HCT116 (cell line): ENCODE results near the gene MMS19. TPM values are rescaled to one million over a fixed set of nuclear protein-coding genes. Genes with fewer than 3 reads are reported as not detected.

Experiments
- ATAC-seq: fragments of 200-7000 bp; cut with Tn5 transposase; 2 replicates; pipeline ENCODE4 v1.9.1; 2020; ENCODE audit warnings: mild to moderate bottlenecking, moderate library complexity
- BruUV-seq: library from RNA; stranded (reverse); fragments of 400-500 nt; replicated peaks from 2 replicates; lab custom pipeline; 2021; lab: Mats Ljungman, UMichigan
- CTCF ChIA-PET: fragments of 300-600 bp; sonication (Branson Sonifier 250); formaldehyde crosslinking; loops from one replicate; lab custom pipeline; 2021; ENCODE audit warnings: antibody characterized with exemption; lab: Charles Lee
- POLR2A ChIA-PET: fragments of 300-600, 350-600 bp; sonication (Branson Sonifier 250); formaldehyde crosslinking; loops from one replicate; lab custom pipeline; 2021; ENCODE audit warnings: antibody characterized with exemption; lab: Charles Lee
- RAD21 ChIA-PET, 2 experiments: fragments of 300-600 bp; sonication (Branson Sonifier 250); formaldehyde crosslinking; loops; one replicate each; lab custom pipeline; 2023; ENCODE audit warnings: low total read pairs in 2 of 2; ENCODE audit not compliant: uncharacterized antibody in 2 of 2, unreplicated experiment in 2 of 2, low non-redundant PET in 1 of 2; lab: Charles Lee
- DNase-seq: peaks from one replicate; pipeline ENCODE4 v3.0.0-alpha.2; 2010; ENCODE audit warnings: low read depth, low spot score
- H2AFZ ChIP-seq: fragments of 200-600 bp; shearing (Covaris generic), sonication (generic); 2 replicates; pipeline ENCODE4 v1.6.1; 2017; ENCODE audit warnings: low read depth, mixed run types, mixed read lengths, antibody characterized with exemption, low read length; ENCODE audit not compliant: poor library complexity, severe bottlenecking
- H3K27ac ChIP-seq: 2 replicates; pipeline ENCODE4 v1.5.1; 2012; ENCODE audit warnings: low read depth, low read length
- H3K27me3 ChIP-seq: fragments of 200-600 bp; sonication (generic); 2 replicates; pipeline ENCODE4 v1.6.1; 2016; ENCODE audit warnings: mixed run types, low read length, mixed read lengths; ENCODE audit not compliant: insufficient read depth
- H3K36me3 ChIP-seq, 2 experiments: fragments of 200-500 bp in 1 of 2; fragments of 200-600 bp in 1 of 2; sonication (Bioruptor generic) in 1 of 2; sonication (generic) in 1 of 2; 2 replicates each; pipeline versions ENCODE4 v1.5.1 to v1.6.1; 2014 to 2016; ENCODE audit warnings: low read length in 2 of 2, inconsistent platforms in 1 of 2, mixed read lengths in 1 of 2, mixed run types in 1 of 2; ENCODE audit not compliant: insufficient read depth in 2 of 2, control insufficient read depth in 1 of 2
- H3K4me1 ChIP-seq, 2 experiments: fragments of 200-600 bp in 1 of 2; sonication (generic) in 1 of 2; 2 replicates each; pipeline versions ENCODE4 v1.5.1 to v1.6.1; 2012 to 2017; ENCODE audit warnings: low read length in 2 of 2, inconsistent platforms in 1 of 2, mild to moderate bottlenecking in 1 of 2, mixed read lengths in 1 of 2, mixed run types in 1 of 2, moderate library complexity in 1 of 2; ENCODE audit not compliant: insufficient read depth in 2 of 2, control insufficient read depth in 1 of 2
- H3K4me2 ChIP-seq: fragments of 200-600 bp; sonication (generic); 2 replicates; pipeline ENCODE4 v1.6.1; 2017; ENCODE audit warnings: mixed run types, low read length, mixed read lengths
- H3K4me3 ChIP-seq, 2 experiments: fragments of 200-600 bp in 1 of 2; sonication (generic) in 1 of 2; replicated peaks in 1 of 2; 2 replicates each; pipeline ENCODE4 v1.5.1; 2011 to 2016; ENCODE audit warnings: low read length in 2 of 2, control low read depth in 1 of 2, low read depth in 1 of 2, mild to moderate bottlenecking in 1 of 2, mixed read lengths in 1 of 2, mixed run types in 1 of 2
- H3K79me2 ChIP-seq: fragments of 200-600 bp; sonication (generic); 2 replicates; pipeline ENCODE4 v1.6.1; 2017; ENCODE audit warnings: mild to moderate bottlenecking, mixed run types, low read length, moderate library complexity, mixed read lengths; ENCODE audit not compliant: insufficient read depth
- H3K9ac ChIP-seq: fragments of 200-600 bp; sonication (generic); 2 replicates; pipeline ENCODE4 v1.6.1; 2016; ENCODE audit warnings: low read length, mixed read lengths
- H3K9me2 ChIP-seq: fragments of 200-600 bp; sonication (generic), shearing (Covaris generic); 2 replicates; pipeline ENCODE4 v1.6.1; 2017; ENCODE audit warnings: mixed run types, mild to moderate bottlenecking, moderate library complexity; ENCODE audit not compliant: insufficient read depth
- H3K9me3 ChIP-seq, 2 experiments: fragments of 200-500 bp in 1 of 2; fragments of 200-600 bp in 1 of 2; sonication (Bioruptor generic) in 1 of 2; sonication (generic) in 1 of 2; 2 replicates each; pipeline ENCODE4 v1.6.1; 2014 to 2017; ENCODE audit warnings: low read length in 2 of 2, mixed read lengths in 2 of 2, inconsistent platforms in 1 of 2, low read depth in 1 of 2, mild to moderate bottlenecking in 1 of 2, mixed run types in 1 of 2, moderate library complexity in 1 of 2; ENCODE audit not compliant: control insufficient read depth in 1 of 2, insufficient read depth in 1 of 2
- H4K20me1 ChIP-seq: fragments of 200-600 bp; sonication (generic), shearing (Covaris generic); 2 replicates; pipeline ENCODE4 v1.6.1; 2017; ENCODE audit warnings: mixed run types, mild to moderate bottlenecking, moderate library complexity; ENCODE audit not compliant: insufficient read depth
- CBX3 ChIP-seq: IDR thresholded peaks from 2 replicates; pipeline ENCODE4 v1.6.1; 2012; ENCODE audit warnings: low read depth
- ELF1 ChIP-seq: IDR thresholded peaks from 2 replicates; pipeline ENCODE4 v1.6.1; 2012; ENCODE audit warnings: low read depth, borderline replicate concordance
- EZH2phosphoT487 ChIP-seq: fragments of 200-600 bp; IDR thresholded peaks from 2 replicates; pipeline ENCODE4 v1.6.1; 2018; ENCODE audit warnings: antibody characterized with exemption, borderline replicate concordance
- FOSL1 ChIP-seq: IDR thresholded peaks from 2 replicates; pipeline ENCODE4 v1.6.1; 2012; ENCODE audit warnings: low read depth
- JUND ChIP-seq: IDR thresholded peaks from 2 replicates; pipeline ENCODE4 v1.6.1; 2012
- POLR2AphosphoS5 ChIP-seq: IDR thresholded peaks from 2 replicates; pipeline ENCODE4 v1.6.1; 2011; ENCODE audit warnings: mild to moderate bottlenecking, low read depth, low read length, moderate library complexity
- RAD21 ChIP-seq: IDR thresholded peaks from 2 replicates; pipeline ENCODE4 v1.6.1; 2012; ENCODE audit warnings: low read depth, mild to moderate bottlenecking
- REST ChIP-seq: IDR thresholded peaks from 2 replicates; pipeline ENCODE4 v1.6.1; 2012; ENCODE audit warnings: low read depth
- SP1 ChIP-seq: IDR thresholded peaks from 2 replicates; pipeline ENCODE4 v1.6.1; 2012; ENCODE audit warnings: low read depth
- SRF ChIP-seq: IDR thresholded peaks from 2 replicates; pipeline ENCODE4 v1.6.1; 2012; ENCODE audit warnings: low read depth
- TCF7L2 ChIP-seq: IDR thresholded peaks from 2 replicates; pipeline ENCODE4 v1.7.0; 2011; ENCODE audit warnings: borderline replicate concordance, inconsistent platforms; ENCODE audit not compliant: insufficient read depth, insufficient read length; ENCODE audit errors: extremely low read depth
- YY1 ChIP-seq: IDR thresholded peaks from 2 replicates; pipeline ENCODE4 v1.6.1; 2011; ENCODE audit warnings: low read length, low read depth, moderate library complexity, mild to moderate bottlenecking; ENCODE audit not compliant: insufficient replicate concordance; ENCODE audit errors: extremely low read depth
- ZBTB33 ChIP-seq: IDR thresholded peaks from 2 replicates; pipeline ENCODE4 v1.6.1; 2011; ENCODE audit warnings: mild to moderate bottlenecking, low read length, moderate library complexity; ENCODE audit not compliant: insufficient replicate concordance; ENCODE audit errors: extremely low read depth
- ZNF274 ChIP-seq: fragments of 200-500 bp; sonication (Bioruptor generic); IDR thresholded peaks from 2 replicates; pipeline ENCODE4 v1.6.1; 2014; ENCODE audit warnings: mild to moderate bottlenecking, low read depth, low read length, inconsistent platforms
- intact Hi-C: fragments of 100-400 bp; cut with micrococcal nuclease; formaldehyde crosslinking; loops from 2 replicates; pipeline ENCODE4 v1.10.0; 2022
- total RNA-seq: library from RNA; stranded (reverse); gene quantifications from one replicate; pipeline ENCODE4 v1.2.1, GENCODE V29; 2021; ENCODE audit not compliant: unreplicated experiment

The MMS19 gene
- total RNA-seq, 1 experiment from 2014 or later, result 101 TPM

DNA sequence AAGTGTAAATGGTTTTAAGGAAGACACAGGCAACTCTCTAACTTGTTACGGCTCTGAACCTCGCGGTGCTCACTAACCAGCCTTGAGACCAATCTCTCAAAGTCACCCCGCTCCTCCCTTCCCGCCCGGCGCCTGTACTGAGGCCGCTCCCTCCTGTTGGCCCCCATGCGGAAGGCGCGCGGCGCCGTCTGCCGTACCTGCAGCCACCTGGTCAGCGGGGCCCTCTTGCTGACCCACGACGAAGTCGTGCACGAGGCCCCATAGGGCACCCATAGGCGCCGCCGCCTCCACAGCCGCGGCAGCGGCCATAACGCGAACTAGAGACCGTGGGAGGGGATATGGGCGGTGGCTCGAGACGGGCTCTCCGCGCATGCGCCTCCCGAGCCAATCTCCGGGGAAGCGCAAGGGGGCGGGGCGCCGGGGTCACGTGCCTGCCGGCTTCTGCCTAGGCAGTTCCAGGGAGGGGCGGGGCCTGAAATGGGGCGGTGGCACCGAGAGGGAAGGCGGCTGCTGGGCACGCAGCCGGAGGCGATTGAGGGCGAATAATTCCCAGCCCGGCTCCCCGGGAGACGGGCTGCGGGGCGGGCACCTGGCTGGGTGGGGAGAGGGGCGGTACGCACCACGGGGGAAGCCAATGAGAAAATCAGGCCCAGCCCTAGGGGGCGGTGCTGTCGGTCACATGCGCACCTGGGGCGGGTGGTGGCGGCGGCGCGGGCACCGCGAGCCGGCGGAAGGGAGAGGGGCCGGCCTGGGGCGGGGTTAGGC lies at the start of gene MMS19 (continued):
- peak; percentile 16 for TF ChIP-seq ZBTB33
- no peak for TF ChIP-seq TCF7L2

GRCh38 chr10:97547962-97548361 lies 49.7 kb upstream of the MMS19 start:
- Histone ChIP-seq H2AFZ (no peak overlapping the region), H3K79me2 (peaks cover 6% of the 10 kb centered on the region; the same call in 1 of the 2 replicates), H3K9ac (no peak overlapping the region), H3K4me1 (peaks cover 21 to 39% of the 10 kb centered on the region in 2 experiments), H3K27me3 (no peaks in the 10 kb centered on the region), H3K4me3 (no peak overlapping the region), H4K20me1 (no peaks in the 10 kb centered on the region), H3K27ac (no peak overlapping the region), H3K36me3 (no peaks in the 10 kb centered on the region), H3K9me3 (no peaks in the 10 kb centered on the region), H3K4me2 (no peak overlapping the region), H3K9me2 (no peaks in the 10 kb centered on the region)
- ChIA-PET CTCF (no interaction called here), POLR2A (no interaction called here), RAD21 (no interaction called here)
- no peak for ATAC-seq
- BruUV-seq, result no TSS peak
- TF ChIP-seq POLR2AphosphoS5 (no peak), FOSL1 (no peak), TCF7L2 (no peak), EZH2phosphoT487 (no peak), SP1 (no peak), JUND (no peak), REST (no peak), YY1 (no peak), ZNF274 (no peak), CBX3 (no peak), ELF1 (no peak), ZBTB33 (no peak), SRF (no peak), RAD21 (no peak)
- intact Hi-C loops, result no loop called here
- no peak for DNase-seq
